Choroid plexus epithelial cell (primary cell): ENCODE results near the gene PAM.

Source experiments
- DNase-seq: peaks from one replicate; pipeline ENCODE4 v3.0.0-alpha.2; 2010; ENCODE audit warnings: low read depth
- H3K4me3 ChIP-seq: 2 replicates; pipeline ENCODE4 v1.5.1; 2011; ENCODE audit warnings: low read depth, mild to moderate bottlenecking, control low read depth, low read length, moderate library complexity
- CTCF ChIP-seq: conservative IDR thresholded peaks from 2 replicates; pipeline ENCODE4 v1.5.1; 2011; ENCODE audit warnings: low read depth, mild to moderate bottlenecking, control low read depth, inconsistent platforms, low read length, moderate library complexity

PAM gene

GRCh38 chr5:103003872-103004271 lies 248.8 kb downstream of the PAM start:
- TF ChIP-seq CTCF: no peak
- no peak overlapping the region for H3K4me3 ChIP-seq
- DNase-seq: no peak

GRCh38 chr5:103005276-103005675 lies 250.2 kb downstream of the PAM start:
- no peak for DNase-seq
- H3K4me3 ChIP-seq: no peak overlapping the region
- TF ChIP-seq CTCF: no peak

GRCh38 chr5:103006921-103007320 lies 251.8 kb downstream of the PAM start:
- H3K4me3 ChIP-seq: no peak overlapping the region
- DNase-seq: no peak
- TF ChIP-seq CTCF: no peak

GRCh38 chr5:103010168-103010567 lies 255.1 kb downstream of the PAM start:
- no peak for TF ChIP-seq CTCF
- no peak overlapping the region for H3K4me3 ChIP-seq
- DNase-seq: peak; percentile 38

- TF ChIP-seq CTCF: no peak
- peak; percentile 54 for DNase-seq
- no peak overlapping the region for H3K4me3 ChIP-seq
These were observed 258.9 kb downstream of the PAM start for GRCh38 chr5:103013933-103014552.

GRCh38 chr5:103014983-103015382 lies 259.9 kb downstream of the PAM start:
- H3K4me3 ChIP-seq: no peak overlapping the region
- no peak for TF ChIP-seq CTCF
- peak; percentile 92 for DNase-seq

GRCh38 chr5:103016167-103016566 lies 261.1 kb downstream of the PAM start:
- DNase-seq: no peak
- no peak for TF ChIP-seq CTCF
- H3K4me3 ChIP-seq: no peak overlapping the region
